ENCODE results near the gene SPAG7.
A peak's percentile ranks its signal among the peaks of the same experiment; 100 is the strongest.

SPAG7 gene

GRCh38 chr17:4950075-4950745 is 17.4 kb downstream of the SPAG7 start:
- POLR2A ChIA-PET, result interaction anchor here (6.2 to 6.6 kb wide), 2 partner anchors 10 to 15 kb away, joined by 49 to 112 read pairs; partner anchors contain the start of genes RNF167, SLC25A11 and SPAG7
- no peak for DNase-seq (ENCODE audit: low read depth, low spot score)
- H3K4me3 ChIP-seq (ENCODE audit: low read depth, low read length), result peak overlapping the region; percentile 48
- CTCF ChIA-PET, result interaction anchor here (2.4 kb wide), 1 partner anchor 17 kb away, joined by 11 read pairs; the partner anchor contains the start of gene SPAG7
- no peak for TF ChIP-seq CTCF (IDR thresholded peaks at IDR 0.05; ENCODE audit: insufficient read depth, low read length, missing control alignments)

DNA sequence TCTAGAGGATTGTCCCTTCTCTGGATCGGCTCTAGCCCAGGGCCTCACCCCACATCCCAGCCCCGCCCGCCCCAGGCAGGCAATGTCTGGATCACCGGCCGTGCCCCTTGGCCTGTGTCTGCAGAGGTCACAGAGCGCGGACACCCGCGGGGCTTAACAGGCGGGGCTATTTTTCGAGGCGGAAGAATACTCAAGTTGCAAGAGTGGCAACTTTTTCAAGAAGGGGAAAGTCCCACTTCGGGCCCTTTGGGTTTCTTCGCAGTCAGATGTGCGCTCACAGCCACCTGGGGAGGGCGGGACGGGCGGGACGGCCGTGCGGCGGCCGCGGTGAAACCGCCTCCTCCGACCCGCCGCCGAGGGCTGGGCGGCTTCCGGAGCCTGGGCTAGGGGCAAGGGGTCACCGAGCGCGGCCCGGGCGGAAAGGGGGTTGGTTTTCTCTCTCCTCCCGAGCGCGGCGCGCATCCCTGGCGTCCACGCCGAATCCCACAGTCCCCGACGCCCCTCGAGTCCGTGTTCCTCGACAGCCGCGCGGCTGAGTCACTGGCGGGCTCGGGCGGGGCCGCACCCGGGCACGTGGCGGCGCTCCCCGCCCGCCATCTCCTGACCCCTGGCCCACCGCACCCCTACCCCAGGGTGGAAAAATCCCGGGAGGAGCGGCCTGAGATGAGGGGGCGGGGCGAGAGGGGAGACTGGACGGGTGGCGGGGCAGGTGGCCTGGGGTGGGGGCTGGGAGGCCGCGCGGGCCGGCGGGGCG is 18.1 kb downstream of the SPAG7 start:
- no peak for DNase-seq (ENCODE audit: low read depth, low spot score)
- TF ChIP-seq CTCF (IDR thresholded peaks at IDR 0.05; ENCODE audit: insufficient read depth, low read length, missing control alignments), result no peak
- peak overlapping the region; percentile 99 for H3K4me3 ChIP-seq (ENCODE audit: low read depth, low read length)
- CTCF ChIA-PET, result interaction anchor here (1.6 kb wide), 1 partner anchor 38 kb away, joined by 4 read pairs; the partner anchor contains the start of gene CAMTA2
- POLR2A ChIA-PET, result interaction anchor here (1.5 to 6.9 kb wide), 4 partner anchors 8 to 17 kb away, joined by 5 to 119 read pairs (median 80); partner anchors contain the start of genes RNF167, SLC25A11 and SPAG7

GRCh38 chr17:4948931-4949320 is 18.7 kb downstream of the SPAG7 start:
- peak; percentile 38 for DNase-seq (ENCODE audit: low read depth, low spot score)
- POLR2A ChIA-PET, result interaction anchor here (0.6 to 6.9 kb wide), 6 partner anchors 8 to 59 kb away, joined by 3 to 119 read pairs (median 7); partner anchors contain the start of genes CAMTA2, INCA1, KIF1C and RNF167
- CTCF ChIA-PET, result interaction anchor here (1.6 kb wide), 1 partner anchor 39 kb away, joined by 4 read pairs; the partner anchor contains the start of gene CAMTA2
- no peak for TF ChIP-seq CTCF (IDR thresholded peaks at IDR 0.05; ENCODE audit: insufficient read depth, low read length, missing control alignments)
- peak overlapping the region; percentile 99 for H3K4me3 ChIP-seq (ENCODE audit: low read depth, low read length)

GRCh38 chr17:4948166-4948930 is 19.3 kb downstream of the SPAG7 start, which contains the start of gene PFN1:
PFN1 (minus strand) TSS chr17:4948530; CDS start chr17:4948394, 136 bp downstream.
- DNase-seq (ENCODE audit: low read depth, low spot score), result peak; percentile 63
- ChIA-PET CTCF (interaction anchor here (1.6 kb wide), 1 partner anchor 40 kb away, joined by 4 read pairs; the partner anchor contains the start of gene CAMTA2), POLR2A (interaction anchor here (0.6 to 6.9 kb wide), 7 partner anchors 8 to 136 kb away, joined by 3 to 119 read pairs (median 5); partner anchors contain the start of genes CAMTA2, INCA1, KIF1C and RNF167)
- peak within 1 kb of the TSS; percentile 99 for H3K4me3 ChIP-seq (ENCODE audit: low read depth, low read length)
- no peak for TF ChIP-seq CTCF (IDR thresholded peaks at IDR 0.05; ENCODE audit: insufficient read depth, low read length, missing control alignments)

DNA sequence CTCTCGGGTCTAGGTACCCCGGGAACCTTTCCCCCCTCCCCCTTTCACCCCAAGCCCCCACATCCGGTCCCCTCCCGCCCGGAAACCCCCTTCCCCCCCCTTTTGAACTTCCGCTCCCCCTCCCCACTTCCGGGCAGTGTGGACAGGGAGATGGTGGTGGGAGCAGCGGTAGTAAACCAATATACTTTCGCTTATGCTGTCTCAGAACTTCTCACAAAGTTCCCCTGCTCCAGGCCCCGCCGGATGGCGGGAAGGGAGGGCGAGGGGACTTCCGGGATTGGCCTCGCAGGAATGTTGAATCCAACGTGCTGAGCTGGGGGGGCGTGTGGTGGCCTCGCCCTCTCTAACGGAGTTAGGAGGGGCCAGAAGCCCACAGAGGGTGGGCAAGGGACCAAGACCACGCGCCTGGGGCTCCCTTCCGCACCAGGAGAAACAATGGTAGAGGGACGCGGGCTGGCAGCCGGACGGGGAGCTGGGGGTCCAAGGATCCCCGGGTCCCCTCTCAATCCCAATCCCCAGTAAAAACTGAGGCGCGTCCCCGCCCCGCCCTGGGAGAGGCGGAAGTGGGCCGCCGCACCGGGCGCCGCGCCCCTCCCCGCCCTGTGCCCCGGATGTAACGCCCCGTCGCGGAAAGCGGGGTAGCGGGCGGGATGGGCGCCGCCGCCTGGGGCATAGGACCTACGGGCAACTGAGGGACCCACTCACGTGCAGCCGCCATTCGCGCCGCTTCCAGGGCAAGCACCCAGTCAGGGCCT is 20.0 kb downstream of the SPAG7 start:
- no peak for DNase-seq (ENCODE audit: low read depth, low spot score)
- POLR2A ChIA-PET, result interaction anchor here (0.6 to 6.9 kb wide), 6 partner anchors 7 to 135 kb away, joined by 3 to 119 read pairs (median 6); partner anchors contain the start of genes CAMTA2, INCA1, KIF1C and RNF167
- TF ChIP-seq CTCF (IDR thresholded peaks at IDR 0.05; ENCODE audit: insufficient read depth, low read length, missing control alignments), result no peak
- CTCF ChIA-PET, result interaction anchor here (1.2 to 1.6 kb wide), 2 partner anchors 38 to 40 kb away, joined by 4 to 6 read pairs; partner anchors contain the start of gene CAMTA2
- H3K4me3 ChIP-seq (ENCODE audit: low read depth, low read length), result peak overlapping the region; percentile 99

Data from AG04449 (cell line).